Measurements from ENCODE around the gene PNLIPRP2. TPM values are rescaled to one million over a fixed set of nuclear protein-coding genes. Genes with fewer than 3 reads are reported as not detected.

PNLIPRP2 gene
- polyA plus RNA-seq, 2 of the 4 experiments (the other 2 are of a cell fraction) = 0.09 TPM; not detected in 1

GRCh38 chr10:116608686-116609594, 11.8 kb upstream of the PNLIPRP2 start:
- Histone ChIP-seq H3K9me3 (no peaks in the 10 kb centered on the region), H3K4me1 (no peaks in the 10 kb centered on the region), H3K27ac (peak overlapping the region; percentile 39 to 65; a peak in 3 of 6 replicates), H3K4me2 (peak overlapping the region; percentile 80), H3K4me3 (peak overlapping the region; percentile 50)
- ATAC-seq = peak; percentile 14 to 22; a peak in 4 of 6 replicates
- ChIA-PET POLR2A (interaction anchor here (0.5 kb wide), 1 partner anchor 183 kb away, joined by 4 read pairs; no protein-coding TSS in a partner anchor), CTCF (interaction anchor here (1.0 kb wide), 1 partner anchor 19 kb away, joined by 5 read pairs; no protein-coding TSS in a partner anchor)
- no peak for DNase-seq (ENCODE audit: low read depth in 1 of 2, low spot score in 1 of 2)
- WGBS (ENCODE audit: missing lambda C conversion rate) = 91% methylated on average over 24 of the region's 41 CpGs
- TF ChIP-seq RCOR1 (IDR thresholded peaks at IDR 0.05; ENCODE audit: low read depth, low read length) = no peak
- no peak for TF ChIP-seq HOXA7 (CRISPR knock-in tag; IDR thresholded peaks at IDR 0.05)
- TF ChIP-seq SREBF2 (IDR thresholded peaks at IDR 0.05) = no peak
- no peak for TF ChIP-seq RAD21 (conservative IDR thresholded peaks at IDR 0.05 in 1 of 2, IDR thresholded peaks at IDR 0.05 in 1 of 2)
- TF ChIP-seq MAZ (IDR thresholded peaks at IDR 0.05; ENCODE audit: borderline replicate concordance, low read depth, low read length) = no peak
- TF ChIP-seq ZFP36 (IDR thresholded peaks at IDR 0.05; ENCODE audit: borderline replicate concordance, partially characterized antibody) = no peak
- TF ChIP-seq EHF (CRISPR knock-in tag; IDR thresholded peaks at IDR 0.05) = no peak
- TF ChIP-seq ZSCAN20 (CRISPR knock-in tag; IDR thresholded peaks at IDR 0.05) = no peak
- TF ChIP-seq HOXB13 (CRISPR knock-in tag; IDR thresholded peaks at IDR 0.05; ENCODE audit: low read depth) = no peak
- TF ChIP-seq KDM5A (IDR thresholded peaks at IDR 0.05) = no peak
- TF ChIP-seq NR3C1 (IDR thresholded peaks at IDR 0.05) = no peak
- no peak for TF ChIP-seq PHF8 (IDR thresholded peaks at IDR 0.05; ENCODE audit: borderline replicate concordance, low read depth)
- TF ChIP-seq HDAC2 (IDR thresholded peaks at IDR 0.05) = no peak
- FAIRE-seq = no peak

- Histone ChIP-seq H3K4me1 (no peaks in the 10 kb centered on the region), H3K4me3 (peak overlapping the region; percentile 50; the same call in 1 of the 3 replicates), H3K4me2 (peak overlapping the region; percentile 80), H3K27ac (no peak overlapping the region), H3K9me3 (no peaks in the 10 kb centered on the region)
- WGBS (ENCODE audit: missing lambda C conversion rate) = 86% methylated on average over 13 of the region's 13 CpGs
- FAIRE-seq = no peak
- ChIA-PET CTCF (interaction anchor here (0.7 to 1.5 kb wide), 4 partner anchors 9 to 606 kb away, joined by 3 to 5 read pairs (median 4); no protein-coding TSS in a partner anchor), POLR2A (no interaction called here)
- TF ChIP-seq HES2 (IDR thresholded peaks at IDR 0.05) (no peak), CTCF (IDR thresholded peaks at IDR 0.05) (no peak), HDAC2 (IDR thresholded peaks at IDR 0.05) (no peak), CEBPB (IDR thresholded peaks at IDR 0.05) (no peak), CHD2 (IDR thresholded peaks at IDR 0.05; ENCODE audit: low read length, partially characterized antibody) (no peak), CBX2 (IDR thresholded peaks at IDR 0.05; ENCODE audit: borderline replicate concordance, low read depth) (no peak), SREBF2 (IDR thresholded peaks at IDR 0.05) (no peak)
- no peak for DNase-seq (ENCODE audit: low read depth in 1 of 2, low spot score in 1 of 2)
- ATAC-seq = no peak
Measured at GRCh38 chr10:116610443-116611152, 10.2 kb upstream of the PNLIPRP2 start.

GRCh38 chr10:116611153-116611545, 9.6 kb upstream of the PNLIPRP2 start:
- no peak for FAIRE-seq
- POLR2A ChIA-PET = no interaction called here
- TF ChIP-seq JUN (IDR thresholded peaks at IDR 0.05) (no peak), KDM5A (IDR thresholded peaks at IDR 0.05) (no peak), NFE2L2 (conservative IDR thresholded peaks at IDR 0.05; ENCODE audit: low read length) (no peak), HDAC2 (IDR thresholded peaks at IDR 0.05) (no peak), JUNB (IDR thresholded peaks at IDR 0.05) (no peak), CHD2 (IDR thresholded peaks at IDR 0.05; ENCODE audit: low read length, partially characterized antibody) (no peak), MAZ (IDR thresholded peaks at IDR 0.05; ENCODE audit: borderline replicate concordance, low read depth, low read length) (no peak), HEYL (CRISPR knock-in tag; IDR thresholded peaks at IDR 0.05) (no peak), SMC3 (IDR thresholded peaks at IDR 0.05) (no peak), NR3C1 (IDR thresholded peaks at IDR 0.05) (no peak), TFCP2L1 (CRISPR knock-in tag; IDR thresholded peaks at IDR 0.05) (no peak), HOXB13 (CRISPR knock-in tag; IDR thresholded peaks at IDR 0.05; ENCODE audit: low read depth) (no peak), CTCF (IDR thresholded peaks at IDR 0.05) (no peak), FOSB (CRISPR knock-in tag; IDR thresholded peaks at IDR 0.05) (no peak), FOSL2 (IDR thresholded peaks at IDR 0.05) (no peak), FOSL2 (CRISPR knock-in tag; IDR thresholded peaks at IDR 0.05) (no peak), ESRRA (IDR thresholded peaks at IDR 0.05; ENCODE audit: borderline replicate concordance, low read length) (no peak)

More at GRCh38 chr10:116611153-116611545, 9.6 kb upstream of the PNLIPRP2 start:
- Histone ChIP-seq H3K9me3 (no peaks in the 10 kb centered on the region), H3K27ac (no peak overlapping the region), H3K4me1 (no peaks in the 10 kb centered on the region), H3K4me3 (no peak overlapping the region), H3K4me2 (no peak overlapping the region)
- CTCF ChIA-PET = interaction anchor here (0.7 to 1.5 kb wide), 5 partner anchors 9 to 606 kb away, joined by 3 to 5 read pairs (median 4); no protein-coding TSS in a partner anchor
- ATAC-seq (no peak), DNase-seq (ENCODE audit: low read depth in 1 of 2, low spot score in 1 of 2) (no peak)
- 55% methylated on average over 3 of the region's 3 CpGs for WGBS (ENCODE audit: missing lambda C conversion rate)

Data from A549 (cell line).